Body of pancreas (tissue), 4 donors: ENCODE data around the gene RAB8B. TPM values are rescaled to one million over a fixed set of nuclear protein-coding genes. Genes with fewer than 3 reads are reported as not detected.

Source experiments
- ATAC-seq: fragments of 150-250 bp; one replicate; pipeline ENCODE4 v1.9.1; 2016
- DNase-seq, 4 donors: peaks; one replicate each; pipeline ENCODE4 v3.0.0-alpha.2; 2019
- H3K27ac ChIP-seq, 4 donors: fragments of 200-600 bp; sonication (generic); 1 replicate in 3 of 4; 2 replicates in 1 of 4; pipeline versions ENCODE4 v1.5.1 to v1.6.1; 2016 to 2019; ENCODE audit warnings: mild to moderate bottlenecking in 1 of 4, mixed read lengths in 1 of 4, moderate library complexity in 1 of 4
- H3K27me3 ChIP-seq, 2 donors: fragments of 200-600 bp; sonication (generic); one replicate each; pipeline ENCODE4 v1.6.0; 2016; ENCODE audit warnings: mild to moderate bottlenecking in 1 of 2
- H3K36me3 ChIP-seq, 2 donors: fragments of 200-600 bp; sonication (generic); replicated peaks in 1 of 2; 2 replicates each; pipeline ENCODE4 v1.5.1; 2016; ENCODE audit warnings: low read depth in 2 of 2; ENCODE audit not compliant: insufficient read depth in 1 of 2
- H3K4me1 ChIP-seq: fragments of 200-600 bp; sonication (generic); one replicate; pipeline ENCODE4 v1.6.0; 2016
- H3K4me3 ChIP-seq, 2 donors: fragments of 200-600 bp; sonication (generic); 1 replicate in 1 of 2; 2 replicates in 1 of 2; pipeline ENCODE4 v1.5.1; 2016 to 2019
- H3K9me3 ChIP-seq, 3 donors: fragments of 200-600 bp; sonication (generic); 1 replicate in 2 of 3; 2 replicates in 1 of 3; pipeline ENCODE4 v1.5.1; 2016
- CTCF ChIP-seq, 7 experiments: fragments of 450-650 bp in 4 of 7; fragments of 200-600 bp in 3 of 7; sonication (generic) in 3 of 7; IDR thresholded peaks; one replicate each; pipeline ENCODE4 v1.5.1; 2016 to 2019; ENCODE audit warnings: antibody characterized with exemption in 7 of 7
- POLR2A ChIP-seq, 3 donors: fragments of 450-650 bp; IDR thresholded peaks; one replicate each; pipeline ENCODE4 v1.6.1; 2016; ENCODE audit warnings: antibody characterized with exemption in 3 of 3, mild to moderate bottlenecking in 2 of 3
- WGBS, 2 donors: methylation state at CpG; one replicate each; pipeline ENCODE4 v1.1.5; 2017; 5-methylcytosine and 5-hydroxymethylcytosine counted together
- intact Hi-C: fragments of 100-400 bp; cut with DNase I; formaldehyde crosslinking; loops from one replicate; pipeline ENCODE4 v1.15.1; 2023
- total RNA-seq, 2 donors: library from RNA; depleted of rRNA; stranded (reverse); fragments of >200 nt; gene quantifications; one replicate each; pipeline ENCODE4 v1.1.0, GENCODE V29; 2016

The RAB8B gene
- total RNA-seq, 2 donors from 2014 or later = 12.5 to 14.0 TPM

GRCh38 chr15:63180746-63181145 lies 8.7 kb upstream of the RAB8B start:
- intact Hi-C loops = no loop called here
- TF ChIP-seq POLR2A (IDR thresholded peaks at IDR 0.05) = no peak
- no peak for TF ChIP-seq CTCF (IDR thresholded peaks at IDR 0.05)
- H3K4me1 ChIP-seq = no peaks in the 10 kb centered on the region
- no peak overlapping the region for H3K4me3 ChIP-seq
- no peaks in the 10 kb centered on the region for H3K27me3 ChIP-seq
- DNase-seq (no peak), ATAC-seq (no peak)
- H3K9me3 ChIP-seq = no peaks in the 10 kb centered on the region
- H3K36me3 ChIP-seq = no peaks in the 10 kb centered on the region
- 92 to 97% methylated on average over 2 of the region's 2 CpGs for WGBS, 2 donors
- no peak overlapping the region for H3K27ac ChIP-seq

- WGBS, 2 donors = 77 to 86% methylated on average over 2 of the region's 2 CpGs
- H3K36me3 ChIP-seq = no peaks in the 10 kb centered on the region
- ATAC-seq = no peak
- DNase-seq = no peak
- H3K27me3 ChIP-seq = no peaks in the 10 kb centered on the region
- no peak overlapping the region for H3K27ac ChIP-seq
- H3K4me1 ChIP-seq = no peaks in the 10 kb centered on the region
- H3K9me3 ChIP-seq = no peaks in the 10 kb centered on the region
- TF ChIP-seq CTCF (IDR thresholded peaks at IDR 0.05) = no peak
- TF ChIP-seq POLR2A (IDR thresholded peaks at IDR 0.05) = no peak
- no peak overlapping the region for H3K4me3 ChIP-seq
- intact Hi-C loops = no loop called here
These were observed 7.8 kb upstream of the RAB8B start for GRCh38 chr15:63181648-63182047.

- TF ChIP-seq POLR2A (IDR thresholded peaks at IDR 0.05) (no peak), CTCF (IDR thresholded peaks at IDR 0.05) (no peak)
- intact Hi-C loops = no loop called here
- H3K27me3 ChIP-seq = no peaks in the 10 kb centered on the region
- DNase-seq (no peak), ATAC-seq (no peak)
- no peak overlapping the region for H3K4me3 ChIP-seq
- no peak overlapping the region for H3K27ac ChIP-seq
- WGBS, 2 donors = 47 to 51% methylated on average over 2 of the region's 2 CpGs
- H3K36me3 ChIP-seq = no peaks in the 10 kb centered on the region
- peaks cover 7% of the 10 kb centered on the region for H3K4me1 ChIP-seq
- no peaks in the 10 kb centered on the region for H3K9me3 ChIP-seq
These were observed 4.2 kb upstream of the RAB8B start for GRCh38 chr15:63185206-63185605.

GRCh38 chr15:63186065-63186464 lies 3.3 kb upstream of the RAB8B start:
- TF ChIP-seq CTCF (IDR thresholded peaks at IDR 0.05) (no peak), POLR2A (IDR thresholded peaks at IDR 0.05) (no peak)
- Histone ChIP-seq H3K9me3 (no peaks in the 10 kb centered on the region), H3K27ac (no peak overlapping the region), H3K4me3 (no peak overlapping the region), H3K36me3 (no peaks in the 10 kb centered on the region), H3K27me3 (no peaks in the 10 kb centered on the region), H3K4me1 (peaks cover 15% of the 10 kb centered on the region)
- DNase-seq (no peak), ATAC-seq (no peak)
- intact Hi-C loops = no loop called here
- 51 to 83% methylated on average over 2 of the region's 2 CpGs for WGBS, 2 donors

- H3K9me3 ChIP-seq = no peaks in the 10 kb centered on the region
- H3K4me1 ChIP-seq = peaks cover 15% of the 10 kb centered on the region
- H3K27ac ChIP-seq = no peak overlapping the region
- H3K27me3 ChIP-seq = no peaks in the 10 kb centered on the region
- WGBS, 2 donors = 73% methylated on average over 5 of the region's 5 CpGs
- intact Hi-C loops = no loop called here
- no peaks in the 10 kb centered on the region for H3K36me3 ChIP-seq
- H3K4me3 ChIP-seq = no peak overlapping the region
- TF ChIP-seq CTCF (IDR thresholded peaks at IDR 0.05) = no peak
- TF ChIP-seq POLR2A (IDR thresholded peaks at IDR 0.05) = no peak
- no peak for DNase-seq
- no peak for ATAC-seq
These were observed 1.7 kb upstream of the RAB8B start for GRCh38 chr15:63187589-63188226.
